Measurements from ENCODE around the gene ADAM15. TPM values are rescaled to one million over a fixed set of nuclear protein-coding genes. Genes with fewer than 3 reads are reported as not detected.

Gene ADAM15, protein sequence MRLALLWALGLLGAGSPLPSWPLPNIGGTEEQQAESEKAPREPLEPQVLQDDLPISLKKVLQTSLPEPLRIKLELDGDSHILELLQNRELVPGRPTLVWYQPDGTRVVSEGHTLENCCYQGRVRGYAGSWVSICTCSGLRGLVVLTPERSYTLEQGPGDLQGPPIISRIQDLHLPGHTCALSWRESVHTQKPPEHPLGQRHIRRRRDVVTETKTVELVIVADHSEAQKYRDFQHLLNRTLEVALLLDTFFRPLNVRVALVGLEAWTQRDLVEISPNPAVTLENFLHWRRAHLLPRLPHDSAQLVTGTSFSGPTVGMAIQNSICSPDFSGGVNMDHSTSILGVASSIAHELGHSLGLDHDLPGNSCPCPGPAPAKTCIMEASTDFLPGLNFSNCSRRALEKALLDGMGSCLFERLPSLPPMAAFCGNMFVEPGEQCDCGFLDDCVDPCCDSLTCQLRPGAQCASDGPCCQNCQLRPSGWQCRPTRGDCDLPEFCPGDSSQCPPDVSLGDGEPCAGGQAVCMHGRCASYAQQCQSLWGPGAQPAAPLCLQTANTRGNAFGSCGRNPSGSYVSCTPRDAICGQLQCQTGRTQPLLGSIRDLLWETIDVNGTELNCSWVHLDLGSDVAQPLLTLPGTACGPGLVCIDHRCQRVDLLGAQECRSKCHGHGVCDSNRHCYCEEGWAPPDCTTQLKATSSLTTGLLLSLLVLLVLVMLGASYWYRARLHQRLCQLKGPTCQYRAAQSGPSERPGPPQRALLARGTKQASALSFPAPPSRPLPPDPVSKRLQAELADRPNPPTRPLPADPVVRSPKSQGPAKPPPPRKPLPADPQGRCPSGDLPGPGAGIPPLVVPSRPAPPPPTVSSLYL
- total RNA-seq = 10 to 100 TPM; 16.2 to 33.9 (median 26.4) TPM
- long read RNA-seq, partial matches to known transcripts = 0 of 2 reads
- long read RNA-seq, other reads (novel, unspliced or antisense) = 0 of 2 reads

GRCh38 chr1:155050560-155051341, at the start of gene ADAM15:
Gene ADAM15, plus strand, starts transcription at chr1:155051316. Its CDS starts 71 bp downstream, at chr1:155051387.
- Histone ChIP-seq H3K4me1 (peaks cover 0 to 22% (median 10%) of the 10 kb centered on the region in 4 donors), H3K36me3 (peaks cover 0 to 5% (median 0%) of the 10 kb centered on the region in 4 donors), H3K4me3 (peak within 1 kb of the TSS; percentile 69 to 74 (median 70)), H3K9me3 (no peaks in the 10 kb centered on the region), H3K27me3 (no peaks in the 10 kb centered on the region), H3K27ac (peak within 1 kb of the TSS; percentile 59 to 82 (median 79))
- intact Hi-C loops (cut with DNase I) = loop anchor here (10.0 kb wide), 2 partner anchors 66 to 96 kb away; partner anchors contain the start of genes FLAD1 (in 1 of the 2) and PBXIP1 (in 1 of the 2)
- peak; percentile 55 for TF ChIP-seq POLR2A (IDR thresholded peaks at IDR 0.05)
- TF ChIP-seq, protein P1, sequence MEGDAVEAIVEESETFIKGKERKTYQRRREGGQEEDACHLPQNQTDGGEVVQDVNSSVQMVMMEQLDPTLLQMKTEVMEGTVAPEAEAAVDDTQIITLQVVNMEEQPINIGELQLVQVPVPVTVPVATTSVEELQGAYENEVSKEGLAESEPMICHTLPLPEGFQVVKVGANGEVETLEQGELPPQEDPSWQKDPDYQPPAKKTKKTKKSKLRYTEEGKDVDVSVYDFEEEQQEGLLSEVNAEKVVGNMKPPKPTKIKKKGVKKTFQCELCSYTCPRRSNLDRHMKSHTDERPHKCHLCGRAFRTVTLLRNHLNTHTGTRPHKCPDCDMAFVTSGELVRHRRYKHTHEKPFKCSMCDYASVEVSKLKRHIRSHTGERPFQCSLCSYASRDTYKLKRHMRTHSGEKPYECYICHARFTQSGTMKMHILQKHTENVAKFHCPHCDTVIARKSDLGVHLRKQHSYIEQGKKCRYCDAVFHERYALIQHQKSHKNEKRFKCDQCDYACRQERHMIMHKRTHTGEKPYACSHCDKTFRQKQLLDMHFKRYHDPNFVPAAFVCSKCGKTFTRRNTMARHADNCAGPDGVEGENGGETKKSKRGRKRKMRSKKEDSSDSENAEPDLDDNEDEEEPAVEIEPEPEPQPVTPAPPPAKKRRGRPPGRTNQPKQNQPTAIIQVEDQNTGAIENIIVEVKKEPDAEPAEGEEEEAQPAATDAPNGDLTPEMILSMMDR (IDR thresholded peaks at IDR 0.05) = peak; percentile 90 to 99 (median 98)
- ATAC-seq = peak; percentile 79 to 89 (median 84)
- 0% methylated on average over 12 of the region's 99 CpGs for WGBS (ENCODE audit: insufficient coverage, low coverage, low lambda C conversion rate, missing lambda C conversion rate)
- DNase-seq = peak; percentile 89 to 91 (median 91)

DNA sequence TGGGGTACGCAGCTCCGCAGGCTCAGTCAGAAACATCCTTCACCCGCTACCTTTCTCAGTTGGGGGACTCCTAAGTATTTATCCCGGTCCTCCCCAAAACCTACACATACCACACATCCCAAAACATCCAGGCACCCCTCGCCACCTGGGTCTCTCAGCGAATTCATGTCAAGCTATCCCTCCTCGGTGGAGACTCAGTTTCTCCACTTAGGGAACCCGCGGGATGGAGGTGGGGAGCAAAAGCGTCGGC, 49.8 kb upstream of the ADAM15 start:
- TF ChIP-seq POLR2A (IDR thresholded peaks at IDR 0.05) = no peak
- TF ChIP-seq, protein P1 (IDR thresholded peaks at IDR 0.05) = no peak
- Histone ChIP-seq H3K4me1 (peaks cover 0 to 39% (median 16%) of the 10 kb centered on the region in 4 donors), H3K36me3 (no peaks in the 10 kb centered on the region), H3K9me3 (no peaks in the 10 kb centered on the region), H3K4me3 (peak overlapping the region; percentile 85 to 93 (median 91)), H3K27me3 (no peaks in the 10 kb centered on the region), H3K27ac (peak overlapping the region; percentile 76 to 95 (median 93))
- intact Hi-C loops (cut with DNase I) = no loop called here
- no peak for ATAC-seq
- DNase-seq = no peak
- 0% methylated on average over 8 of the region's 11 CpGs for WGBS (ENCODE audit: insufficient coverage, low coverage, low lambda C conversion rate, missing lambda C conversion rate)

DNA sequence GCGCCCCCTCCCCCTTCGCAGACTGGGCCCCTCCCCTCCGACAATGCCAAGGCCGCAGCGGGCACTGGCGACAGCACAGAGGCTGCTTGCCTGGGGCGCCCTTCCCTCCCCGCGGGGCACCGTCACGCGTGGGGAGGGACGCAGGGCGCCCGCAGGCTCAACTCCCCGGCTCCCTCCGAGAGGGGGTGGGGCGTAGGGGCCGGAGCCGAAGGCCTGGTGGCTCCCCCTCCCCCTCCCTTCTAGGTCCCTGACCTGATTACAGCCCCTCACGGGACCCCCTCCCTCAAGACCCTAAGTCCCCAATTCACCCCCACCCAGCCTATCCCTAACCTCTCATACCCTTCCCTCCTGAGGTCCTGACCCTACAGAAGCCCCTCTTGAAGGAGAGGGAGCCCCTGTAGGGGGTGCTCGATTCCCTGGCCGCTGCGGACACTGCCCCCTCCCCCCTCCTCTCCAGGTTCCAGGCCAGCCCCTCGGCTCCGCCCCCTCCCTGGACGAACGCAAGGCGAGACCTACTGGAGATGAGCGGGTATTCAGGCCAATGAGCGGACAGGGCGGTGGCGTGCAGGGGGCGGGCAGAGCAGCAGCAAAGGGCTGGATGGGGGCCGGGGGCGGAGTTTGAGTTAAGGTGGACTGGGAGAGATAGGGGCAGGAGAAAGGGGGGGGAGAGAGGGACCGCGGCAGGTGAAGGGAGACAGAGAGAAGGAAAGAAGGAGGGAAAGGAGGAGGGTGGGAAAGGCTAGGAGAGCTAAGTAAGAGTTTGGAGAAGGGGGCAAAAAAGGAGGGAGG, 49.2 kb upstream of the ADAM15 start:
- Histone ChIP-seq H3K4me3 (peak overlapping the region; percentile 85 to 93 (median 91)), H3K27me3 (no peaks in the 10 kb centered on the region), H3K27ac (peak overlapping the region; percentile 76 to 95 (median 93)), H3K9me3 (no peaks in the 10 kb centered on the region), H3K36me3 (no peaks in the 10 kb centered on the region), H3K4me1 (peaks cover 0 to 44% (median 18%) of the 10 kb centered on the region in 4 donors)
- peak; percentile 71 for TF ChIP-seq POLR2A (IDR thresholded peaks at IDR 0.05)
- TF ChIP-seq, protein P1 (IDR thresholded peaks at IDR 0.05) = peak; percentile 18 to 39 (median 30)
- intact Hi-C loops (cut with DNase I) = no loop called here
- peak; percentile 72 to 84 (median 74) for ATAC-seq
- DNase-seq = peak; percentile 100
- under 1% methylated on average over 25 of the region's 38 CpGs for WGBS (ENCODE audit: insufficient coverage, low coverage, low lambda C conversion rate, missing lambda C conversion rate)

Measured in right lobe of liver (tissue), 6 donors.